ENCODE results near the gene CDK16. TPM values are rescaled to one million over a fixed set of nuclear protein-coding genes. Genes with fewer than 3 reads are reported as not detected.
A peak's percentile ranks its signal among the peaks of the same experiment; 100 is the strongest.

CDK16 gene
- polyA plus RNA-seq, 1 donor from 2014 or later: 99.0 TPM

- Histone ChIP-seq H4K20me1 (ENCODE audit: insufficient read depth) (no peaks in the 10 kb centered on the region), H3K4me3 (ENCODE audit: low read length) (peak overlapping the region; percentile 53), H3K36me3 (ENCODE audit: insufficient read depth, low read length) (no peaks in the 10 kb centered on the region), H3K4me2 (ENCODE audit: low read length) (no peak overlapping the region), H2AFZ (ENCODE audit: low read depth, low read length) (no peak overlapping the region), H3F3A (ENCODE audit: insufficient read depth, low read length, poor library complexity, severe bottlenecking) (no peaks in the 10 kb centered on the region), H3K27me3 (ENCODE audit: insufficient read depth, low read depth, low read length) (no peaks in the 10 kb centered on the region), H3K9ac (ENCODE audit: low read length) (peak overlapping the region; percentile 51), H3K79me2 (replicated peaks; ENCODE audit: insufficient read depth, low read length) (peaks cover 30% of the 10 kb centered on the region), H3K9me2 (ENCODE audit: insufficient read depth, low read length) (no peaks in the 10 kb centered on the region), H3K27ac (ENCODE audit: low read length) (peak overlapping the region; percentile 75), H3K9me3 (ENCODE audit: low read length) (no peaks in the 10 kb centered on the region)
- TF ChIP-seq EP300 (conservative IDR thresholded peaks at IDR 0.05; ENCODE audit: poor library complexity, severe bottlenecking) (no peak), SMC3 (conservative IDR thresholded peaks at IDR 0.05; ENCODE audit: poor library complexity) (no peak)
Observed at GRCh38 chrX:47217121-47217851, 1.2 kb upstream of the CDK16 start.

GRCh38 chrX:47217852-47218279, 615 bp upstream of the CDK16 start:
- H3K9me2 ChIP-seq (ENCODE audit: insufficient read depth, low read length): no peaks in the 10 kb centered on the region
- H3F3A ChIP-seq (ENCODE audit: insufficient read depth, low read length, poor library complexity, severe bottlenecking): no peaks in the 10 kb centered on the region
- H4K20me1 ChIP-seq (ENCODE audit: insufficient read depth): no peaks in the 10 kb centered on the region
- no peak for TF ChIP-seq EZH2 (IDR thresholded peaks at IDR 0.05; ENCODE audit: borderline replicate concordance, insufficient read depth, low read length, poor library complexity, severe bottlenecking)
- peak; percentile 74 for TF ChIP-seq POLR2AphosphoS5 (IDR thresholded peaks at IDR 0.05)
- peak overlapping the region; percentile 93 for H3K27ac ChIP-seq (ENCODE audit: low read length)
- H2AFZ ChIP-seq (ENCODE audit: low read depth, low read length): no peak overlapping the region
- no peaks in the 10 kb centered on the region for H3K27me3 ChIP-seq (ENCODE audit: insufficient read depth, low read depth, low read length)
- H3K4me3 ChIP-seq (ENCODE audit: low read length): peak overlapping the region; percentile 78
- peak overlapping the region; percentile 89 for H3K9ac ChIP-seq (ENCODE audit: low read length)
- no peak overlapping the region for H3K4me2 ChIP-seq (ENCODE audit: low read length)
- H3K9me3 ChIP-seq (ENCODE audit: low read length): no peaks in the 10 kb centered on the region
- peaks cover 30% of the 10 kb centered on the region for H3K79me2 ChIP-seq (replicated peaks; ENCODE audit: insufficient read depth, low read length)
- no peaks in the 10 kb centered on the region for H3K36me3 ChIP-seq (ENCODE audit: insufficient read depth, low read length)

GRCh38 chrX:47218920-47219815, 687 bp downstream of the CDK16 start:
- Histone ChIP-seq H3K27ac (ENCODE audit: low read length) (peak overlapping the region; percentile 93), H3K4me2 (ENCODE audit: low read length) (peak overlapping the region; percentile 59), H3K9me3 (ENCODE audit: low read length) (no peaks in the 10 kb centered on the region), H3K9ac (ENCODE audit: low read length) (peak overlapping the region; percentile 89), H3K79me2 (replicated peaks; ENCODE audit: insufficient read depth, low read length) (peaks cover 30% of the 10 kb centered on the region), H2AFZ (ENCODE audit: low read depth, low read length) (no peak overlapping the region), H3F3A (ENCODE audit: insufficient read depth, low read length, poor library complexity, severe bottlenecking) (no peaks in the 10 kb centered on the region), H4K20me1 (ENCODE audit: insufficient read depth) (no peaks in the 10 kb centered on the region), H3K36me3 (ENCODE audit: insufficient read depth, low read length) (no peaks in the 10 kb centered on the region), H3K4me3 (ENCODE audit: low read length) (peak overlapping the region; percentile 78), H3K9me2 (ENCODE audit: insufficient read depth, low read length) (no peaks in the 10 kb centered on the region), H3K27me3 (ENCODE audit: insufficient read depth, low read depth, low read length) (no peaks in the 10 kb centered on the region)
- TF ChIP-seq POLR2AphosphoS5 (IDR thresholded peaks at IDR 0.05): no peak
- no peak for TF ChIP-seq EZH2 (IDR thresholded peaks at IDR 0.05; ENCODE audit: borderline replicate concordance, insufficient read depth, low read length, poor library complexity, severe bottlenecking)
- no peak for TF ChIP-seq SMC3 (conservative IDR thresholded peaks at IDR 0.05; ENCODE audit: poor library complexity)
- TF ChIP-seq TAF1 (IDR thresholded peaks at IDR 0.05; ENCODE audit: low read depth): no peak
- TF ChIP-seq MXI1 (conservative IDR thresholded peaks at IDR 0.05; ENCODE audit: poor library complexity, severe bottlenecking): peak; percentile 40
- no peak for TF ChIP-seq REST (IDR thresholded peaks at IDR 0.05; ENCODE audit: borderline replicate concordance)
- no peak for TF ChIP-seq EP300 (conservative IDR thresholded peaks at IDR 0.05; ENCODE audit: poor library complexity, severe bottlenecking)
- no peak for TF ChIP-seq CTCF (IDR thresholded peaks at IDR 0.05; ENCODE audit: poor library complexity, severe bottlenecking)
- peak; percentile 22 for TF ChIP-seq RAD21 (conservative IDR thresholded peaks at IDR 0.05)

Data from neural cell (in vitro differentiated cells).